GM10266 (cell line): ENCODE results near the gene SFMBT1.

Experiments used
- DNase-seq: peaks from one replicate; pipeline ENCODE4 v3.0.0; 2012; ENCODE audit errors: extremely low spot score
- TF ChIP-seq, protein P1 (sequence below): IDR thresholded peaks from 2 replicates; pipeline ENCODE4 v1.5.1; 2012; ENCODE audit warnings: mild to moderate bottlenecking, low read depth; ENCODE audit not compliant: control insufficient read depth, insufficient read depth; ENCODE audit errors: missing control alignments

Gene SFMBT1

DNA sequence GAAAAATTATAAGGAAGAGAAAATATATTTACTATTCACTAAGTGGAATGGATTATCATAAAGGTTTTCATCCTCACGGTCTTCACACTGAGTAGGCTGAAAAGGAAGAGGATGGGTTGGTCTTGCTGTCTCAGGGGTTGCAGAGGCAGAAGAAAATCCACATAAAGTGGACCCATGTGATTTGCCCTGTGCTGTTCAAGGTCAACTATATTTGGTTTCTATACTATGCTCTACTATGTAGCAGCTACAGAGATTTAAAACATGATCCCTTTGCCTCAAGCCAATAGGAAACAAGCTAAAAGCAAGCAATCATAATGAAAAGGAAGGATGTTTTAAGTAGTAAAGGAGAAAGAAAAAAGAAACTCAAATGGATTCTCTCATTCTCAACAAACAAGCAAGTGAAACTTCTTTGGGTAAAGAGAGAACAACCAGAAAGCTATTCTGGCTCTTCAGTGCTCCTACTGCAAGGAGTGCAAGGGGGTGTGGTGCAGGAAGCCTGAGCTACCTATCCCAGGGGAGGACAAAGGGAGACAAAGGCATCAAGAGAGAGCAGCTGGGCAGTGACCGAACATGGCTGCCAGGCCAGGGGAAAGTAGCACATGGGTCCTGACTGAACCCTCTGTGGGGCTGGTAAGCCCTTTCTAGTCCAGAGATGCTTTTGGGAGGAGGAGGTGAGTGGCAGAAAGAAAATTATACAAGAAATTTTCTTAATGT is 35.9 kb downstream of the SFMBT1 start:
- TF ChIP-seq, protein P1, sequence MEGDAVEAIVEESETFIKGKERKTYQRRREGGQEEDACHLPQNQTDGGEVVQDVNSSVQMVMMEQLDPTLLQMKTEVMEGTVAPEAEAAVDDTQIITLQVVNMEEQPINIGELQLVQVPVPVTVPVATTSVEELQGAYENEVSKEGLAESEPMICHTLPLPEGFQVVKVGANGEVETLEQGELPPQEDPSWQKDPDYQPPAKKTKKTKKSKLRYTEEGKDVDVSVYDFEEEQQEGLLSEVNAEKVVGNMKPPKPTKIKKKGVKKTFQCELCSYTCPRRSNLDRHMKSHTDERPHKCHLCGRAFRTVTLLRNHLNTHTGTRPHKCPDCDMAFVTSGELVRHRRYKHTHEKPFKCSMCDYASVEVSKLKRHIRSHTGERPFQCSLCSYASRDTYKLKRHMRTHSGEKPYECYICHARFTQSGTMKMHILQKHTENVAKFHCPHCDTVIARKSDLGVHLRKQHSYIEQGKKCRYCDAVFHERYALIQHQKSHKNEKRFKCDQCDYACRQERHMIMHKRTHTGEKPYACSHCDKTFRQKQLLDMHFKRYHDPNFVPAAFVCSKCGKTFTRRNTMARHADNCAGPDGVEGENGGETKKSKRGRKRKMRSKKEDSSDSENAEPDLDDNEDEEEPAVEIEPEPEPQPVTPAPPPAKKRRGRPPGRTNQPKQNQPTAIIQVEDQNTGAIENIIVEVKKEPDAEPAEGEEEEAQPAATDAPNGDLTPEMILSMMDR = no peak
- peak; percentile 23 for DNase-seq

DNA sequence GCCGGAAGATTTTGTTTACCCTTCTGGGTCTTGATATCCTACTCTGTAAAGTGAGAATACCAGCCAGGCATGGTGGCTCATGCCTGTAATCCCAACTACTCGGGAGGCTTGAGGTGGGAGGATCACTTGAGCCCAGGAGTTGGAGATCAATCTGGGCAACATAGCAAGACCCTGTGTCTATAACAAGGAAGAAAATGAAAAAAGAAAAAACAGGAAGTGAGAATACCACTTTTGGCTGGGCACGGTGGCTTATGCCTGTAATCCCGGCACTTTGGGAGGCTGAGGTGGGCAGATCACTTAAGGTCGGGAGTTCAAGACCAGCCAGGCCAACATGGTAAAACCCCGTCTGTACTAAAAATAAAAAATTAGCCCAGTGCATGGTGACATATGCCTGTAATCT is 36.9 kb downstream of the SFMBT1 start:
- no peak for DNase-seq
- TF ChIP-seq, protein P1 = no peak

DNA sequence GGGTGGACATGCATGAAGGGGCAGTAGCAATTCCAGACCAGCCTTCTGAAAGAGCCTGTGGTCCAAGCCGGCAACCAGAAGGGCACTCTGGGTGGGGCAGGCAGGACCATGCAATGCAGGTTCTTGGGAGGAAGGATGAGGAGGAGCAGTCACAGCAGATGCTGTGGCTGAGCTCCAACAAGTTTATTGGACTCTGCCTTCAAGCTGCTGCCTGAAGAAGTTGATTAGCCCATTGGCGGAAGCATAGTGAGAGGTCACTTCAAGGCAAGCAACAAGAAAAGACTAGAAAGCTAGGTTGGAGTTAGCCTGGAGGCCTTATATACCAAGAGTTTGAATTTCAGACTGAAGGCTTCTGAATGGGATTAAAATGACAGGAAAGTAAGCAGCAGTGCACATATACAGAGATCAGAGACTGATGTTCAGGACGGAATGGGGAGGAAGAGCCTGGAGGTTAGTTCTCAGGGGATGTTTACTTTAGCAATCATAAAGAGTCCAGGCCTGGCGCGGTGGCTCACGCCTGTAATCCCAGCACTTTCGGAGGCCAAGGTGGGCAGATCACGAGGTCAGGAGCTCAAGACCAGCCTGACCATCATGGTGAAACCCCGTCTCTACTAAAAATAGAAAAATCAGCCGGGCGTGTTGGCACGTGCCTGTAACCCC is 39.9 kb downstream of the SFMBT1 start:
- TF ChIP-seq, protein P1 = no peak
- DNase-seq = no peak

DNA sequence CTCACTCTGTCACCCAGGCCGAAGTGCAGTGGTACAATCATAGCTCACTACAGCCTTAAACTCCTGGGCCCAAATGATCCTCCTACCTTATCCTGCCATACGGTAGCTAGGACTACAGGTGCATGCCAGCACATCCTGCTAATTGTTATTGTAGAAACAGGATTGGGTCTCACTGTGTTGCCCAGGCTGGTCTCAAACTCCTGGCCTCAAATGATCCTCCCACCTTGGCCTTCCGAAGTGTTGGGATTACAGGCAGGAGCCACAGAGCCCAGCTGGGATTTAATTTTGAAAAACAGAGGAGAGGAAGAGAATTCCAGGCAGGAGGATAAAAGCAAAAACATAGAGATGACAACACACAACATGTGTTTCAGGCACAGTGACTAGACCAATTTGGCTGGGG is 40.5 kb downstream of the SFMBT1 start:
- no peak for DNase-seq
- TF ChIP-seq, protein P1 = no peak

DNA sequence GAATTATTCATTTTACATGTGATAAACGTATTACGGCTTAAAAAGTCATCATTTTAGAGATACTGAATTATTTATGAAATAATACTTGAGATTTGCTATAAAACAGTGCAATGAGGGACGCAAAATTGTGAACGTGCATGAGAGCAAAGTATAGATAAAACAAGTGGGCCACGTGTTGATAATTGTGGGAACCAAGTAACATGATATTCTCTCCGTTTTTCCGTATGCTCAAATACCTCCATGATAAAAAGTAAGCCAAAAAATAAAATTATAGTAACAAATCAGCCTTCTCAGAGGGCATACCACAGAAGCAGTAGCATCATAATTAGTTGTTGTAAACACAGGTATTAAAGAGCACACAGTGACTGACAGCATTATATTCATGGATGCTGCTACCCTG is 42.6 kb downstream of the SFMBT1 start:
- no peak for DNase-seq
- TF ChIP-seq, protein P1 = no peak

DNA sequence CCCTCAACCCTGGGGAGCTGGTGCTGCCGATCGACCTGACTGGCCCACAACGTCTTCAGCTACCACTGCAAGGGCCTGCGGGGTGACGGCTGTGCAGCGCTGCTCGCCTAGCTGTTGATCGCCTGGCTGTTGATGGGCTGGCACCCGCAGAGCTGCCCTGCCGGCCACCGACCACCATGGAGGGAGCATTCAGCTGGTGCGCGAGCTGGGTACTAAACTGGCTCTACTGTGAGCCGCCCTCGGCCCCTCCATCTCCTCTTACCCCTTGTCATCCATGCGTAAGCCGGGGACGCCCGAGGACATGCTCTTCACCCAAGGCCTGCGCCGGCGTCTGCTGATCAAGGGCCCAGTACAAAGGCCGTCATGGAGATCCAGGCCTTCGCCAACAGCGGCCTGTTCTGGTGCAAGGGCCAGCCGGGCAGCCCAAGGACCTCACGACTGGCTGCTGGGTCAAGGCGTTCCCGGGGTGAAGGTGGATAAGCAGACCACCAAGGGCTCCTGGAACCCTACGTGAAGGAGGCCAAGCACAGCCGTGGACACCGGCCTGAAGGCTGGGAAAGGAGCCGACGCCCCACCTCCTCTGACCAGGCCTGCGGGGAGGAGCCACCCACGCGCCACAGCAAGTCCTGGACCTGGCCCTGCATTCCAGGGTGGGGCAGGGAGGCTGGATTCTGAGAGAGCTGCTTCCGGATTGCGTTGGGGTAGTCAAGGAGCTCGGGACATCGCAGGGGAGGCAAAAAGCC is 46.9 kb downstream of the SFMBT1 start:
- DNase-seq = no peak
- TF ChIP-seq, protein P1 = no peak

DNA sequence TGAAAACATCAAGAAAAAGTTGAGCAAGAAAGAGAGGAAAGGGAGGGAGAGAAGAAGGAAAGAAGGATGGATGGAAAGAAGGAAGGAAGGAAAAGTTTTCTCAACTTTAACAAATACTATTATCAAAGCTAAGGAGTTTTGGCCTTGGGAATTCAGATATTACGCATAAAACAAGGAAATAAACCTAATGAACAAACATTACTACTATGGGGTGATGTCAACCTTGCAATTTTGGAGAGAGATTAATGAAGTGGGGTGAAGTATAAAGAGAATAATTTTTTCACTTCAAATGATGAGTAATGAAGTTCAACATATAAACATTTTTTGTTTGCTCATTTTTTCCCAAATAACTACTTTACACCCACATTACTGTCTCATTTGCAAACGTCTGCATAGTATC is 55.2 kb downstream of the SFMBT1 start:
- TF ChIP-seq, protein P1 = no peak

More for the DNA sequence above, 55.2 kb downstream of the SFMBT1 start:
- DNase-seq = no peak
